Measurements from ENCODE around the gene SPRR3.
"Not testable (repeated sequence)": the region's sequence is repeated elsewhere in the genome, so short reads cannot be mapped to it uniquely, and the experiment has no call there.

Gene SPRR3

GRCh38 chr1:153011235-153011758 is 9.7 kb downstream of the SPRR3 start:
- not testable (repeated sequence) for H3K4me3 Mint-ChIP-seq, H3K27ac Mint-ChIP-seq, H3K27me3 Mint-ChIP-seq, H3K36me3 Mint-ChIP-seq, H3K9me3 Mint-ChIP-seq, H3K4me1 Mint-ChIP-seq

GRCh38 chr1:153021829-153022228 is 20.3 kb downstream of the SPRR3 start:
- H3K27me3 Mint-ChIP-seq = peaks cover 28% of the 10 kb centered on the region
- not testable (repeated sequence) for H3K4me3 Mint-ChIP-seq, H3K4me1 Mint-ChIP-seq, H3K36me3 Mint-ChIP-seq, H3K27ac Mint-ChIP-seq, H3K9me3 Mint-ChIP-seq

DNA sequence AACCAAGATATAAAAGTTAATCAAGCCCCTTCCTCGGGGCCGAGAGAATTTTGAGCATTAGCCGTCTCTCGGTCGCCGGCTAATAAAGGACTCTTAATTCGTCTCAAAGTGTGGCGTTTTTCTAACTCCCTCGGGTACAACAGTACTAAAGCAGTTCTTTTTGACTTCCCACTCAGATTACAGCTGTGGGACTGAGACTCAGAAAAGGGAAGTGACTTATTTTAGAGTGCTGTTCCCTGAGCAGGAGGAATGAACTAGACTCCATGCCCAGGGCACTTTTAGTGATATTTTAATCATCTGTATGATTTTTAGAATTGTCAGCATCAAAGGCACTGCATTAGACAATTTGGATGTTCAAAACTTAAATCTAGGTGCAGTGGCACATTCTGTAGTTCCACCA is 20.8 kb downstream of the SPRR3 start:
- H3K27me3 Mint-ChIP-seq = peaks cover 28% of the 10 kb centered on the region
- not testable (repeated sequence) for H3K4me1 Mint-ChIP-seq, H3K36me3 Mint-ChIP-seq, H3K4me3 Mint-ChIP-seq, H3K9me3 Mint-ChIP-seq, H3K27ac Mint-ChIP-seq

- no peaks in the 10 kb centered on the region for H3K36me3 Mint-ChIP-seq
- H3K4me3 Mint-ChIP-seq = no peak overlapping the region
- H3K4me1 Mint-ChIP-seq = no peaks in the 10 kb centered on the region
- H3K27ac Mint-ChIP-seq = no peak overlapping the region
- peaks cover 25% of the 10 kb centered on the region for H3K27me3 Mint-ChIP-seq
- H3K9me3 Mint-ChIP-seq = no peaks in the 10 kb centered on the region
These were observed 21.6 kb downstream of the SPRR3 start for GRCh38 chr1:153023109-153023508.

GRCh38 chr1:153024413-153024812 is 22.9 kb downstream of the SPRR3 start:
- H3K9me3 Mint-ChIP-seq = no peaks in the 10 kb centered on the region
- no peaks in the 10 kb centered on the region for H3K36me3 Mint-ChIP-seq
- peaks cover 25% of the 10 kb centered on the region for H3K27me3 Mint-ChIP-seq
- H3K4me1 Mint-ChIP-seq = no peaks in the 10 kb centered on the region
- H3K27ac Mint-ChIP-seq = no peak overlapping the region
- H3K4me3 Mint-ChIP-seq = no peak overlapping the region

DNA sequence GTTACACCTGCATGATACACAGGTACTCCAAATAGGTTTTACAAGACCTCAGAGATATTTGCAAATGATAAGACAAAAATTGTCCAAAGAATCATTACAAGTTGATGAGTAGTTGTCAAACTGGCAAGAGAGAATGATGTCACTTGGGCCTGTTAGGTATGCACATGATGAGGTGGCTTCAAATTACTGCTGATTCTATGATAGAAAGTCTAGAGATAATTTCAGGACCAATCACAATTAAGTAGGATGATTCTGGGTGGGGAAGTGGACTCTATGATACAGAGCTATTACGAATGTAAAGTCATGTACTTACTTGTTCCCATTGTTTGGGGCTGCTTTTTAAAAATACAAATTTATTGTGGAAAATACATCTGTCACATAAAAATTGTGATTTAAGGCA is 24.2 kb downstream of the SPRR3 start:
- Mint-ChIP-seq H3K9me3 (no peaks in the 10 kb centered on the region), H3K4me1 (no peaks in the 10 kb centered on the region)

GRCh38 chr1:153028766-153029165 is 27.2 kb downstream of the SPRR3 start:
- H3K9me3 Mint-ChIP-seq = no peaks in the 10 kb centered on the region
- peaks cover 9% of the 10 kb centered on the region for H3K27me3 Mint-ChIP-seq
- no peak overlapping the region for H3K4me3 Mint-ChIP-seq
- no peak overlapping the region for H3K27ac Mint-ChIP-seq
- no peaks in the 10 kb centered on the region for H3K36me3 Mint-ChIP-seq
- no peaks in the 10 kb centered on the region for H3K4me1 Mint-ChIP-seq

More for the DNA sequence above, 24.2 kb downstream of the SPRR3 start:
- H3K36me3 Mint-ChIP-seq = no peaks in the 10 kb centered on the region
- no peak overlapping the region for H3K27ac Mint-ChIP-seq
- peaks cover 21% of the 10 kb centered on the region for H3K27me3 Mint-ChIP-seq
- no peak overlapping the region for H3K4me3 Mint-ChIP-seq

DNA sequence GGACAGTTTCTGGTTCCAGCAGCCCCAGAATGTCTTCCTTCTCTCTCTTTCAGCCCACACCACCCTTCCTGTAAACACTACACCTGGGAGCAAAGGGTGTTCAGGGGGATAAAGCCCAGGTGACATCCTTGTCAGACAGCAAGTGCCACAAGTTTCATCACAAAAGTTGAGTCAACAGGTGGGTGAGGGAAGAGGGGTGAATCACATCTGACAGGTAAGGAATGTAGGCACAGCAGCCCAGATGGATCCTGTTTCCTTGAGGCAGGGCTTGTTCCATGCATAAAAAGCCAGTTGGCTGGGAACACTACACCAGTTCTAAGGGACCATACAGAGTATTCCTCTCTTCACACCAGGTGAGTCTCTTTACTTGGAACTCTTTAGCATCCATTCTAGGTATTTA is 29.3 kb downstream of the SPRR3 start, which contains the start of gene SPRR1B:
SPRR1B (plus strand) TSS at position 309 of the 400 bp plus-strand sequence. CDS start 1,143 bp downstream, outside the sequence.
- Mint-ChIP-seq H3K27me3 (peaks cover 9% of the 10 kb centered on the region), H3K4me3 (no peak within 1 kb of the TSS), H3K36me3 (no peaks in the 10 kb centered on the region), H3K27ac (no peak within 1 kb of the TSS), H3K4me1 (no peaks in the 10 kb centered on the region), H3K9me3 (no peaks in the 10 kb centered on the region)

DNA sequence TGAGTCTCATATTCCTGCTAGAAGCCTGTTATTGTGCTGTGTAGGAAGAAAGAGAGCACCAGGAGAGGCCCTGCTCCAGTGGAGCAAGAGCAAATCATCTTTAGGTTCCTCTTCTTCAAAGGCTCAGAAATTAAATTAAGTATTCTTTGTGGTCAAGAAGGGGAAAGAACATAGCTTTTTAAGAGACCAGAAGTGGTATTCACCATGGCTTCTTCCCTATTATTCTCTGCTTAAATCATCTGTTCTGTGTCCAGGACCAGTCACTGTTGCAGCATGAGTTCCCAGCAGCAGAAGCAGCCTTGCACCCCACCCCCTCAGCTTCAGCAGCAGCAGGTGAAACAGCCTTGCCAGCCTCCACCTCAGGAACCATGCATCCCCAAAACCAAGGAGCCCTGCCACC is 30.5 kb downstream of the SPRR3 start:
- Mint-ChIP-seq H3K27me3 (peaks cover 7% of the 10 kb centered on the region), H3K36me3 (no peaks in the 10 kb centered on the region), H3K27ac (no peak overlapping the region), H3K4me3 (no peak overlapping the region), H3K9me3 (no peaks in the 10 kb centered on the region), H3K4me1 (no peaks in the 10 kb centered on the region)

DNA sequence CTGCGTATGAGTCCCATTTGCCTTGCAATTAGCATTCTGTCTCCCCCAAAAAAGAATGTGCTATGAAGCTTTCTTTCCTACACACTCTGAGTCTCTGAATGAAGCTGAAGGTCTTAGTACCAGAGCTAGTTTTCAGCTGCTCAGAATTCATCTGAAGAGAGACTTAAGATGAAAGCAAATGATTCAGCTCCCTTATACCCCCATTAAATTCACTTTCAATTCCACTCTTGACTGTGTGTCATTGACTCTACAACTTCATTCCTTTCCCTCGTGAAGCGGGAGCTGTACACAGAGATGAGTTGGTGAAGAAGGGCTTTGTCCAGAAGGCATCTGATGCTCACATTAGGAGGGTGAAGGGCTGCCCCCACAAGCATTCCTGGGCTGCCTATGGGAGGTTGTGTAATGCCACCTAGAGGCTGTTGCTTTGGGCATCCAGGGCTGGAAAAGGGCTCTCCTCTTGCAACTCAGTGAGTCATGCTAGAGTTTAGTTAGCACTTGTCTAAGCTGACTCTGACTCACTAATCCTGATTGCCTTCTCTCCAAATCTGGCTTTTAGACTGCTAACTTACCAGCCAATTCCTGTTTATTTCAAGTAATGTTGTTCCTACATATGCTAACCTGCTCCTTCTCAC is 31.2 kb downstream of the SPRR3 start:
- Mint-ChIP-seq H3K36me3 (no peaks in the 10 kb centered on the region), H3K27ac (no peak overlapping the region), H3K4me1 (no peaks in the 10 kb centered on the region)

GRCh38 chr1:153035211-153035610 is 33.7 kb downstream of the SPRR3 start:
- no peaks in the 10 kb centered on the region for H3K36me3 Mint-ChIP-seq
- H3K27me3 Mint-ChIP-seq = peaks cover 20% of the 10 kb centered on the region
- H3K27ac Mint-ChIP-seq = no peak overlapping the region
- no peaks in the 10 kb centered on the region for H3K4me1 Mint-ChIP-seq
- no peaks in the 10 kb centered on the region for H3K9me3 Mint-ChIP-seq
- no peak overlapping the region for H3K4me3 Mint-ChIP-seq

More for the DNA sequence above, 31.2 kb downstream of the SPRR3 start:
- Mint-ChIP-seq H3K4me3 (no peak overlapping the region), H3K9me3 (no peaks in the 10 kb centered on the region), H3K27me3 (peaks cover 10% of the 10 kb centered on the region)

DNA sequence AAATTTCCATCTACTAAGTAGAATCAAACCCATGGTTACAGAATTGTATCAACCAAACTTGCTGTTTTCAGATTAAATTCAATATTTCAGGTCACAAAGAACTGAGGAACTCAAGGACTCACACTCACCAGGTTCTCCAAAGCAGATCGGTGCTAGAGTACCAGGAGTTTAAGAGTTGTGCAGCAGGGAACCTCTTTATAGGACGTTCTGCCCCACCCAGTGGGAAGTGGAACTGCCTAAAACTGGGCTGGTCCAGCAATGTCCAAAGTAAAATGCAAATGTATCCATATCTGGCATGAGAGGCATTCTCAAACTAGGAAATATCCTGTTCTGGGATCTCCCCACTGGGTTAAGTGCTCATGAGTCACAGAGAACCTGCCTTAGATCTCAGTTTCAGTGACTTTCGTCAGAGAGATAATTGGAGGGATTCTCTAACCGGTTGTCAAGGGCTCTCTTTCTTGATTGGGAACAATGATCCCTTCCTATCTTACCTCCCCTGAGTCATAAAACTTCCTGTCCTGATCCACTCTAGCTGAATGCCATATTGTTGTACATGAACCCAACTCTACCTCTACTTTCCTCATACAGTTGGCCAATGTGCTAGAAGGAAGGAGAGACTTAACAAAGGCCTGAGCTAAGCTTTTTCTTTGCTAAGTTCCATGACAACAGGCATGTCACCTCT is 39.5 kb downstream of the SPRR3 start, which contains the start of gene SPRR2D:
SPRR2D (minus strand) TSS at position 171 of the 682 bp plus-strand sequence. CDS start 774 bp downstream, outside the sequence.
- no peak within 1 kb of the TSS for H3K27ac Mint-ChIP-seq
- no peaks in the 10 kb centered on the region for H3K4me1 Mint-ChIP-seq
- H3K36me3 Mint-ChIP-seq = no peaks in the 10 kb centered on the region
- H3K27me3 Mint-ChIP-seq = peaks cover 48% of the 10 kb centered on the region
- H3K4me3 Mint-ChIP-seq = no peak within 1 kb of the TSS
- H3K9me3 Mint-ChIP-seq = no peaks in the 10 kb centered on the region

- Mint-ChIP-seq H3K9me3 (peaks cover 13% of the 10 kb centered on the region), H3K4me1 (no peaks in the 10 kb centered on the region), H3K36me3 (no peaks in the 10 kb centered on the region), H3K27me3 (peaks cover 34% of the 10 kb centered on the region), H3K27ac (no peak overlapping the region), H3K4me3 (no peak overlapping the region)
These were observed 47.7 kb downstream of the SPRR3 start for GRCh38 chr1:153049211-153049610.
